B cell (primary cell): ENCODE results near the gene OGDH. TPM values are rescaled to one million over a fixed set of nuclear protein-coding genes. Genes with fewer than 3 reads are reported as not detected.
A peak's percentile ranks its signal among the peaks of the same experiment; 100 is the strongest.

Experiments
- ATAC-seq: fragments of 200-7000 bp; cut with Tn5 transposase; one replicate; pipeline ENCODE4 v1.10.0; 2021; ENCODE audit warnings: low read depth, mild to moderate bottlenecking, moderate number of reproducible peaks, moderate library complexity
- CTCF ChIA-PET: fragments of 350-600 bp; sonication (Branson Sonifier 250); formaldehyde crosslinking; loops from one replicate; lab custom pipeline; 2021; ENCODE audit warnings: antibody characterized with exemption, inconsistent platforms; lab: Charles Lee
- POLR2A ChIA-PET: fragments of 350-600 bp; sonication (Branson Sonifier 250); formaldehyde crosslinking; loops from one replicate; lab custom pipeline; 2021; ENCODE audit warnings: antibody characterized with exemption; lab: Charles Lee
- DNase-seq: peaks from one replicate; pipeline ENCODE4 v3.0.0; 2013
- H2AFZ ChIP-seq: 2 replicates; pipeline ENCODE4 v1.6.1; 2012; ENCODE audit warnings: mild to moderate bottlenecking, low read depth, low read length; ENCODE audit not compliant: insufficient read depth, poor library complexity, severe bottlenecking
- H3K27ac ChIP-seq, 2 donors: 1 replicate in 1 of 2; 2 replicates in 1 of 2; pipeline ENCODE4 v1.5.1; 2012 to 2013; ENCODE audit warnings: low read length in 2 of 2, mild to moderate bottlenecking in 2 of 2, moderate library complexity in 1 of 2
- H3K27me3 ChIP-seq, 4 experiments: fragments of 200-600 bp in 1 of 4; sonication (generic) in 1 of 4; replicated peaks in 1 of 4; 1 replicate in 2 of 4; 2 replicates in 2 of 4; pipeline versions ENCODE4 v1.6.1 to v1.7.0; 2013 to 2016; ENCODE audit warnings: low read length in 3 of 4, mild to moderate bottlenecking in 2 of 4, mixed read lengths in 1 of 4, moderate library complexity in 1 of 4; ENCODE audit not compliant: insufficient read depth in 4 of 4, control insufficient read depth in 3 of 4; ENCODE audit errors: control extremely low read depth in 1 of 4
- H3K36me3 ChIP-seq, 2 experiments: replicated peaks in 1 of 2; 1 replicate in 1 of 2; 2 replicates in 1 of 2; pipeline versions ENCODE4 v1.6.1 to v1.7.1; 2013; ENCODE audit warnings: low read length in 1 of 2; ENCODE audit not compliant: insufficient read depth in 2 of 2, control insufficient read depth in 1 of 2; ENCODE audit errors: control extremely low read depth in 1 of 2, extremely low read depth in 1 of 2
- H3K4me1 ChIP-seq, 2 donors: fragments of 200-600 bp in 1 of 2; sonication (generic) in 1 of 2; 1 replicate in 1 of 2; 2 replicates in 1 of 2; pipeline versions ENCODE4 v1.5.1 to v1.6.1; 2013 to 2017; ENCODE audit warnings: low read length in 2 of 2; ENCODE audit not compliant: control insufficient read depth in 2 of 2, insufficient read depth in 2 of 2
- H3K4me2 ChIP-seq: replicated peaks from 2 replicates; pipeline ENCODE3; 2012; ENCODE audit warnings: mild to moderate bottlenecking, low read depth, low read length; ENCODE audit not compliant: poor library complexity, severe bottlenecking
- H3K4me3 ChIP-seq, 5 experiments: fragments of 200-600 bp in 1 of 5; sonication (generic) in 1 of 5; 1 replicate in 3 of 5; 2 replicates in 2 of 5; pipeline versions ENCODE4 v1.5.1 to v1.7.0; 2011 to 2016; ENCODE audit warnings: low read length in 4 of 5, mild to moderate bottlenecking in 4 of 5, low read depth in 2 of 5, control low read depth in 1 of 5, moderate library complexity in 1 of 5; ENCODE audit not compliant: insufficient read depth in 1 of 5; ENCODE audit errors: control extremely low read depth in 1 of 5, extremely low read depth in 1 of 5
- H3K79me2 ChIP-seq: fragments of 200-600 bp; sonication (generic); one replicate; pipeline ENCODE4 v1.6.0; 2016; ENCODE audit warnings: low read length; ENCODE audit not compliant: control insufficient read depth, insufficient read depth
- H3K9ac ChIP-seq: fragments of 200-600 bp; sonication (generic); 2 replicates; pipeline ENCODE4 v1.6.1; 2017; ENCODE audit warnings: mild to moderate bottlenecking, low read length, moderate library complexity
- H3K9me3 ChIP-seq, 3 donors: one replicate each; pipeline versions ENCODE4 v1.6.1 to v1.7.1; 2013; ENCODE audit warnings: low read length in 2 of 3; ENCODE audit not compliant: control insufficient read depth in 2 of 3, insufficient read depth in 1 of 3; ENCODE audit errors: control extremely low read depth in 1 of 3
- H4K20me1 ChIP-seq: 2 replicates; pipeline ENCODE4 v1.6.0; 2012; ENCODE audit warnings: mild to moderate bottlenecking, low read length; ENCODE audit not compliant: insufficient read depth, control insufficient read depth, poor library complexity, severe bottlenecking
- H3K27ac Mint-ChIP-seq: one replicate; pipeline ENCODE4 v1.8.0; 2021; ENCODE audit warnings: mixed read lengths
- H3K27me3 Mint-ChIP-seq: one replicate; pipeline ENCODE4 v1.8.0; 2021; ENCODE audit warnings: mixed read lengths
- H3K4me1 Mint-ChIP-seq: one replicate; pipeline ENCODE4 v1.8.0; 2021; ENCODE audit warnings: mixed read lengths
- H3K4me3 Mint-ChIP-seq: one replicate; pipeline ENCODE4 v1.8.0; 2021; ENCODE audit warnings: mixed read lengths
- H3K9me3 Mint-ChIP-seq: one replicate; pipeline ENCODE4 v1.8.0; 2022; ENCODE audit warnings: mixed read lengths; ENCODE audit not compliant: insufficient read depth
- CTCF ChIP-seq: fragments of 200-600 bp; IDR thresholded peaks from one replicate; pipeline ENCODE4 v1.8.0; 2022; ENCODE audit warnings: antibody characterized with exemption, mild to moderate bottlenecking
- EZH2 ChIP-seq: IDR thresholded peaks from 2 replicates; pipeline ENCODE4 v1.6.1; 2012; ENCODE audit warnings: borderline replicate concordance, low read depth, mild to moderate bottlenecking, moderate library complexity, low read length; ENCODE audit not compliant: insufficient read depth, poor library complexity, severe bottlenecking
- WGBS: methylation state at CpG from one replicate; pipeline ENCODE4 v1.1.5; 2013; ENCODE audit warnings: missing lambda C conversion rate; ENCODE audit not compliant: insufficient coverage; 5-methylcytosine and 5-hydroxymethylcytosine counted together
- intact Hi-C: fragments of 100-400 bp; cut with micrococcal nuclease; formaldehyde crosslinking; loops from one replicate; pipeline ENCODE4 v1.10.0; 2022
- polyA plus RNA-seq: library from polyadenylated mRNA; depleted of rRNA; stranded (reverse); fragments of >200 nt; gene quantifications from 2 replicates; pipeline ENCODE4 v1.2.3, GENCODE V29; 2012
- total RNA-seq, 2 donors: library from RNA; stranded (reverse); fragments of 120-200 nt in 1 of 2; gene quantifications; 1 replicate in 1 of 2; 2 replicates in 1 of 2; pipeline versions ENCODE4 v1.2.3 to v1.2.4, GENCODE V29; 2013 to 2022

Gene OGDH
- total and polyA plus RNA-seq, 2 donors (not counting 1 experiment from before 2014, with no cell fraction given), result 42.6 to 80.2 TPM

GRCh38 chr7:44629829-44630522, 23.5 kb downstream of the OGDH start:
- 41% methylated on average over 10 of the region's 13 CpGs for WGBS
- H3K9me3 ChIP-seq, result no peaks in the 10 kb centered on the region
- Mint-ChIP-seq H3K4me1 (peaks cover 59% of the 10 kb centered on the region), H3K27me3 (no peaks in the 10 kb centered on the region), H3K9me3 (no peaks in the 10 kb centered on the region), H3K4me3 (peak overlapping the region; percentile 87), H3K27ac (peak overlapping the region; percentile 99)
- no peak overlapping the region for H3K9ac ChIP-seq
- ATAC-seq (peak; percentile 61), DNase-seq (peak; percentile 77)
- no peaks in the 10 kb centered on the region for H3K27me3 ChIP-seq
- intact Hi-C loops, result no loop called here
- TF ChIP-seq CTCF, result no peak
- peaks cover 28% of the 10 kb centered on the region for H3K79me2 ChIP-seq
- no peak overlapping the region for H2AFZ ChIP-seq
- H3K36me3 ChIP-seq, result peaks cover 5 to 18% of the 10 kb centered on the region in 2 experiments
- H4K20me1 ChIP-seq, result no peaks in the 10 kb centered on the region
- no peak overlapping the region for H3K4me3 ChIP-seq
- H3K4me1 ChIP-seq, result peaks cover 57 to 66% of the 10 kb centered on the region in 2 donors
- ChIA-PET POLR2A (interaction anchor here (1.5 to 4.0 kb wide), 3 partner anchors 8 to 23 kb away, joined by 5 to 21 read pairs (median 9); partner anchors contain the start of gene OGDH), CTCF (interaction anchor here (1.0 to 1.9 kb wide), 4 partner anchors 9 to 50 kb away, joined by 3 to 10 read pairs (median 4); partner anchors contain the start of gene OGDH)
- H3K27ac ChIP-seq, result peak overlapping the region; percentile 65 to 95
- peak overlapping the region; percentile 52 for H3K4me2 ChIP-seq

GRCh38 chr7:44630792-44631457, 24.5 kb downstream of the OGDH start:
- DNase-seq (no peak), ATAC-seq (no peak)
- Histone ChIP-seq H2AFZ (no peak overlapping the region), H3K27me3 (no peaks in the 10 kb centered on the region), H3K4me2 (peak overlapping the region; percentile 39), H3K79me2 (peaks cover 18% of the 10 kb centered on the region), H4K20me1 (no peaks in the 10 kb centered on the region), H3K4me1 (peaks cover 61 to 75% of the 10 kb centered on the region in 2 donors), H3K9me3 (no peaks in the 10 kb centered on the region), H3K27ac (peak overlapping the region; percentile 65 to 95), H3K4me3 (no peak overlapping the region), H3K36me3 (peaks cover 2 to 9% of the 10 kb centered on the region in 2 experiments), H3K9ac (no peak overlapping the region)
- ChIA-PET POLR2A (interaction anchor here (0.5 to 4.0 kb wide), 3 partner anchors 24 to 377 kb away, joined by 3 to 21 read pairs (median 14); partner anchors contain the start of gene OGDH), CTCF (interaction anchor here (0.6 to 1.9 kb wide), 5 partner anchors 8 to 27 kb away, joined by 3 to 10 read pairs (median 4); partner anchors contain the start of gene OGDH)
- intact Hi-C loops, result no loop called here
- H3K27ac Mint-ChIP-seq, result peak overlapping the region; percentile 99
- H3K4me3 Mint-ChIP-seq, result peak overlapping the region; percentile 47
- no peaks in the 10 kb centered on the region for H3K27me3 Mint-ChIP-seq
- peaks cover 64% of the 10 kb centered on the region for H3K4me1 Mint-ChIP-seq
- WGBS, result 75% methylated on average over 2 of the region's 11 CpGs
- TF ChIP-seq EZH2 (no peak), CTCF (no peak)
- H3K9me3 Mint-ChIP-seq, result no peaks in the 10 kb centered on the region
